GM13977 (cell line): ENCODE results near the gene ZIM2.

Experiments used
- DNase-seq: peaks from one replicate; pipeline ENCODE4 v3.0.0; 2012; ENCODE audit warnings: low spot score
- CTCF ChIP-seq: IDR thresholded peaks from 2 replicates; pipeline ENCODE4 v1.5.1; 2012; ENCODE audit warnings: mild to moderate bottlenecking, control low read depth; ENCODE audit not compliant: insufficient read depth; ENCODE audit errors: extremely low read depth, missing control alignments
- in situ Hi-C: fragments of 300-500 bp; cut with MboI; formaldehyde crosslinking; loops from one replicate; pipeline ENCODE4 v1.12.0; 2022; ENCODE audit warnings: low sequenced_read_pairs, low pct_unique_long_range_greater_than_20kb, mixed read lengths, inconsistent platforms; ENCODE audit not compliant: unreplicated experiment

ZIM2 gene

GRCh38 chr19:56748378-56748777 is 92.1 kb downstream of the ZIM2 start:
- in situ Hi-C loops, result no loop called here
- peak; percentile 26 for TF ChIP-seq CTCF
- no peak for DNase-seq

DNA sequence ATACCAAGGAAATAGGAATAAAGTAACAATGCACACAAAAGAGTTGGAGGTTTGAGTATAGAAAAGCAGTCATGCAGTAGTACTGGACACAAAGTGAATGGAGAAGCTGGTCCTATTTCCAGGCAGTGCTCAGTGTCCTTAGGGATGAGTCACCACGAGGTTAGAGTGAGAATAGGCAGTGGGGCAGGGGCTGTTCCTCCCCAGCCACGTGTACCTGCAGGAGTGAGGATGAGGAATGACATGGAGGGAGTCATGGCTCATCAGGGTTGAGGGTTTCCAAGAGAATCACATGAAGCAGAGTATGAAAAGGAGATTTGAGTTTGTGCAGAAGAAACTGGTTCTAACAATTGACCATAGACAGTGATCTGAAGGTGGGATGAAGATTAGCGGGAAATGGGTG is 94.2 kb downstream of the ZIM2 start:
- no peak for DNase-seq
- in situ Hi-C loops, result no loop called here
- no peak for TF ChIP-seq CTCF

DNA sequence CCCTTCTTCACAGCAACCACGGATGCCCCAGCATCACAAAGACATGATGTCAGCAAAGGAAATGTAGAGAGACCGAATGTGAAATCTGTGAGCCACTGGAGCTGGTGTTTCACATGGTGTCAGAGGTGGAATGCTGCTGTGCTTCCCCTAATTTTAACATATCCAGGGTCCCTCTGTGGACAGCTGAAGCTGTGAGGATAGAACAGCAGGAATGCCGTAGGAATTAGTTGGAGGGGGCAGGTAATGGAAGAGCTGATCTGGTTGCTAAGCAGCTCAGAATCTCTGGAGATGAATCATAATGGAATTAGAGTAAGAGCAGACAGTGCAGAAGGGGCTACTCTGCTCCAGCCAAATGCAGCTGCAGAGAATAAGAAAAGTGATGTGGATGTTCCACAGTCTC is 100.0 kb downstream of the ZIM2 start:
- in situ Hi-C loops, result no loop called here
- no peak for TF ChIP-seq CTCF
- DNase-seq, result no peak

DNA sequence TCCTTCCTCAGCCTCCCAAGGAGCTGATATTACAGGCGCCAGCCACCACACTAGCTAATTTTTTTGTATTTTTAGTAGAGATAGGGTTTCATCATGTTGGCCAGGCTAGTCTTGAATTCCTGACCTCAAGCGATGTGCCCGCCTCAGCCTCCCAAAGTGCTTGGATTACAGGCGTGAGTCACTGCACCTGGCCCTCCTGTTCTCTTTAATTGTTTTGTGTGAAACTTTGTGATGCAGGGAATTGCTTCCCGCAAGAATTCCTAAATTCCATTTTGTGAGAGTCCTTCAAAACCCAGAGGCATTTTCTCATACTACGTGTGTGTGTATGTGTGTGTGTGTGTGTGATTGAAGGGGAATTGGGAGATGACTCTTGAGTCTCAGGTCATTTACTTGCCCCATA is 104.0 kb downstream of the ZIM2 start:
- TF ChIP-seq CTCF, result no peak
- in situ Hi-C loops, result no loop called here
- DNase-seq, result no peak

- DNase-seq, result no peak
- in situ Hi-C loops, result no loop called here
These were observed 107.5 kb downstream of the ZIM2 start for GRCh38 chr19:56732976-56733375.

GRCh38 chr19:56727677-56728076 is 112.8 kb downstream of the ZIM2 start:
- no peak for TF ChIP-seq CTCF
- DNase-seq, result no peak
- in situ Hi-C loops, result no loop called here

More at GRCh38 chr19:56732976-56733375, 107.5 kb downstream of the ZIM2 start:
- no peak for TF ChIP-seq CTCF
